H9 (cell line): ENCODE results near the gene LCNL1. TPM values are rescaled to one million over a fixed set of nuclear protein-coding genes. Genes with fewer than 3 reads are reported as not detected.

Experiments
- DNase-seq: peaks from one replicate; pipeline ENCODE4 v3.0.0-alpha.2; 2017
- H2AFZ ChIP-seq: one replicate; pipeline ENCODE4 v1.6.1; 2013; ENCODE audit warnings: mild to moderate bottlenecking, low read length, control low read depth, moderate library complexity
- H2AK5ac ChIP-seq: 2 replicates; pipeline ENCODE4 v1.6.1; 2013; ENCODE audit warnings: low read length, control low read depth, mixed read lengths; ENCODE audit not compliant: insufficient read length
- H2BK120ac ChIP-seq: one replicate; pipeline ENCODE4 v1.6.1; 2013; ENCODE audit warnings: low read depth, mild to moderate bottlenecking, low read length, control low read depth, inconsistent platforms; ENCODE audit not compliant: poor library complexity, severe bottlenecking
- H2BK12ac ChIP-seq: 2 replicates; pipeline ENCODE4 v1.6.1; 2013; ENCODE audit warnings: low read length, control low read depth, mixed read lengths, low read depth; ENCODE audit not compliant: insufficient read length
- H2BK15ac ChIP-seq: 2 replicates; pipeline ENCODE4 v1.6.1; 2013; ENCODE audit warnings: low read depth, low read length, control low read depth
- H2BK20ac ChIP-seq: one replicate; pipeline ENCODE4 v1.6.1; 2013; ENCODE audit warnings: low read depth, mild to moderate bottlenecking, low read length, control low read depth, inconsistent platforms; ENCODE audit not compliant: poor library complexity, severe bottlenecking
- H2BK5ac ChIP-seq: 2 replicates; pipeline ENCODE4 v1.6.1; 2013; ENCODE audit warnings: low read length, control low read depth, mixed read lengths; ENCODE audit not compliant: insufficient read length
- H3K14ac ChIP-seq: 2 replicates; pipeline ENCODE4 v1.6.1; 2013; ENCODE audit warnings: low read length, control low read depth; ENCODE audit not compliant: insufficient read depth
- H3K18ac ChIP-seq: 2 replicates; pipeline ENCODE4 v1.6.1; 2013; ENCODE audit warnings: low read depth, mild to moderate bottlenecking, mixed read lengths, low read length, control low read depth; ENCODE audit not compliant: insufficient read length
- H3K23ac ChIP-seq: 2 replicates; pipeline ENCODE4 v1.6.1; 2013; ENCODE audit warnings: low read length, control low read depth, mixed read lengths, low read depth; ENCODE audit not compliant: insufficient read length
- H3K23me2 ChIP-seq: 2 replicates; pipeline ENCODE4 v1.6.1; 2013; ENCODE audit warnings: low read depth, mild to moderate bottlenecking, mixed read lengths, low read length, control low read depth; ENCODE audit not compliant: insufficient read length, poor library complexity, severe bottlenecking
- H3K27ac ChIP-seq: 2 replicates; pipeline ENCODE4 v1.5.1; 2013; ENCODE audit warnings: low read length, control low read depth, mixed read lengths, low read depth; ENCODE audit not compliant: insufficient read length
- H3K27me3 ChIP-seq: 2 replicates; pipeline ENCODE4 v1.6.1; 2013; ENCODE audit warnings: low read length, control low read depth, inconsistent platforms; ENCODE audit not compliant: insufficient read depth
- H3K4ac ChIP-seq: 2 replicates; pipeline ENCODE4 v1.6.1; 2013; ENCODE audit warnings: low read depth, mild to moderate bottlenecking, control low read depth, inconsistent platforms, low read length, moderate library complexity
- H3K4me1 ChIP-seq: 2 replicates; pipeline ENCODE4 v1.6.1; 2013; ENCODE audit warnings: low read length, control low read depth, inconsistent platforms; ENCODE audit not compliant: insufficient read depth
- H3K4me2 ChIP-seq: 2 replicates; pipeline ENCODE4 v1.6.1; 2013; ENCODE audit warnings: low read length, control low read depth, mixed read lengths; ENCODE audit not compliant: insufficient read length, insufficient read depth
- H3K56ac ChIP-seq: 2 replicates; pipeline ENCODE4 v1.6.1; 2013; ENCODE audit warnings: low read depth, mild to moderate bottlenecking, mixed read lengths, low read length, control low read depth; ENCODE audit not compliant: insufficient read length
- H3K79me1 ChIP-seq: 2 replicates; pipeline ENCODE4 v1.6.1; 2013; ENCODE audit warnings: low read depth, mild to moderate bottlenecking, moderate library complexity, low read length, control low read depth, inconsistent platforms; ENCODE audit not compliant: insufficient read depth, poor library complexity, severe bottlenecking
- H3K79me2 ChIP-seq: 2 replicates; pipeline ENCODE4 v1.6.1; 2013; ENCODE audit warnings: low read length, control low read depth, inconsistent platforms; ENCODE audit not compliant: insufficient read depth
- H3K9ac ChIP-seq: 2 replicates; pipeline ENCODE4 v1.6.1; 2013; ENCODE audit warnings: low read length, control low read depth, mixed read lengths; ENCODE audit not compliant: insufficient read length; ENCODE audit errors: extremely low read depth
- H3K9me3 ChIP-seq: one replicate; pipeline ENCODE4 v1.6.1; 2013; ENCODE audit warnings: low read depth, low read length, inconsistent platforms; ENCODE audit not compliant: control insufficient read depth
- H3T11ph ChIP-seq: one replicate; pipeline ENCODE4 v1.6.1; 2013; ENCODE audit warnings: mild to moderate bottlenecking, low read length, control low read depth, inconsistent platforms
- H4K20me1 ChIP-seq: one replicate; pipeline ENCODE4 v1.6.1; 2013; ENCODE audit not compliant: control insufficient read depth, insufficient read length, insufficient read depth
- H4K5ac ChIP-seq: 2 replicates; pipeline ENCODE4 v1.6.1; 2013; ENCODE audit warnings: low read depth, mild to moderate bottlenecking, mixed read lengths, low read length, control low read depth; ENCODE audit not compliant: insufficient read length
- H4K8ac ChIP-seq: replicated peaks from 2 replicates; pipeline ENCODE4 v1.6.1; 2013; ENCODE audit warnings: low read length, control low read depth, mixed read lengths, low read depth; ENCODE audit not compliant: insufficient read length
- H4K91ac ChIP-seq: 2 replicates; pipeline ENCODE4 v1.6.1; 2013; ENCODE audit warnings: low read depth, mild to moderate bottlenecking, moderate library complexity, mixed read lengths, low read length, control low read depth; ENCODE audit not compliant: insufficient read length
- H3K27ac Mint-ChIP-seq, 3 experiments: 2 replicates in 2 of 3; 3 replicates in 1 of 3; pipeline ENCODE4 v1.8.0; 2020 to 2021; ENCODE audit warnings: mixed read lengths in 3 of 3, mild to moderate bottlenecking in 1 of 3, moderate library complexity in 1 of 3
- H3K27me3 Mint-ChIP-seq: 2 replicates; pipeline ENCODE4 v1.8.0; 2021; ENCODE audit warnings: low read depth, mild to moderate bottlenecking, moderate library complexity, mixed read lengths
- H3K36me3 Mint-ChIP-seq, 3 experiments: 2 replicates in 2 of 3; 3 replicates in 1 of 3; pipeline ENCODE4 v1.8.0; 2020 to 2021; ENCODE audit warnings: low read depth in 3 of 3, mixed read lengths in 3 of 3; ENCODE audit not compliant: insufficient read depth in 1 of 3
- H3K4me1 Mint-ChIP-seq, 2 experiments: 2 replicates each; pipeline ENCODE4 v1.8.0; 2020; ENCODE audit warnings: mixed read lengths in 2 of 2
- H3K4me3 Mint-ChIP-seq, 2 experiments: 2 replicates in 1 of 2; 3 replicates in 1 of 2; pipeline ENCODE4 v1.8.0; 2020 to 2021; ENCODE audit warnings: mild to moderate bottlenecking in 2 of 2, mixed read lengths in 2 of 2, moderate library complexity in 1 of 2
- H3K9me3 Mint-ChIP-seq, 2 experiments: 2 replicates in 1 of 2; 3 replicates in 1 of 2; pipeline ENCODE4 v1.8.0; 2020; ENCODE audit warnings: mild to moderate bottlenecking in 2 of 2, mixed read lengths in 2 of 2, moderate library complexity in 1 of 2
- WGBS: extraction: QIAGEN DNeasy Blood & Tissue Kit; methylation state at CpG from one replicate; pipeline ENCODE4 v1.1.7; 2013; ENCODE audit warnings: missing lambda C conversion rate, low lambda C conversion rate, mixed read lengths; ENCODE audit not compliant: insufficient read length; ENCODE audit errors: extremely low coverage; 5-methylcytosine and 5-hydroxymethylcytosine counted together
- total RNA-seq: library from RNA; stranded (reverse); gene quantifications from 2 replicates; pipeline ENCODE4 v1.2.1, GENCODE V29; 2021
- TF ChIP-seq, protein P1 (sequence below): fragments of 200-600 bp; sonication (generic); conservative IDR thresholded peaks from 3 replicates; pipeline ENCODE4 v1.8.0; 2021; ENCODE audit warnings: antibody characterized with exemption, mild to moderate bottlenecking

The LCNL1 gene
- total RNA-seq, 1 experiment from 2014 or later, result 0.20 TPM

GRCh38 chr9:136952321-136952850, 30.4 kb upstream of the LCNL1 start:
- H3K9me3 ChIP-seq, result no peaks in the 10 kb centered on the region
- no peak overlapping the region for H3K18ac ChIP-seq
- no peak overlapping the region for H4K8ac ChIP-seq
- peaks cover 6% of the 10 kb centered on the region in 2 experiments; a peak in 4 of 5 replicates for H3K9me3 Mint-ChIP-seq
- H3K56ac ChIP-seq, result no peak overlapping the region
- no peaks in the 10 kb centered on the region for H4K20me1 ChIP-seq
- no peak overlapping the region for H3K4ac ChIP-seq
- no peak overlapping the region for H3K14ac ChIP-seq
- no peak overlapping the region for H2BK5ac ChIP-seq
- no peak overlapping the region for H3K4me3 Mint-ChIP-seq
- no peak overlapping the region for H3T11ph ChIP-seq
- H2BK15ac ChIP-seq, result no peak overlapping the region
- no peak overlapping the region for H2BK12ac ChIP-seq
- H2BK20ac ChIP-seq, result no peak overlapping the region
- no peak overlapping the region for H4K91ac ChIP-seq
- H3K4me2 ChIP-seq, result no peak overlapping the region
- no peak overlapping the region for H4K5ac ChIP-seq
- DNase-seq, result no peak
- no peak overlapping the region for H3K27ac Mint-ChIP-seq
- H3K36me3 Mint-ChIP-seq, result no peaks in the 10 kb centered on the region; a peak in 1 of 7 replicates
- no CpG with 5 or more reads among the region's 15 CpGs for WGBS
- peaks cover 6 to 8% of the 10 kb centered on the region in 2 experiments for H3K4me1 Mint-ChIP-seq
- H3K4me1 ChIP-seq, result no peaks in the 10 kb centered on the region
- TF ChIP-seq, protein P1, sequence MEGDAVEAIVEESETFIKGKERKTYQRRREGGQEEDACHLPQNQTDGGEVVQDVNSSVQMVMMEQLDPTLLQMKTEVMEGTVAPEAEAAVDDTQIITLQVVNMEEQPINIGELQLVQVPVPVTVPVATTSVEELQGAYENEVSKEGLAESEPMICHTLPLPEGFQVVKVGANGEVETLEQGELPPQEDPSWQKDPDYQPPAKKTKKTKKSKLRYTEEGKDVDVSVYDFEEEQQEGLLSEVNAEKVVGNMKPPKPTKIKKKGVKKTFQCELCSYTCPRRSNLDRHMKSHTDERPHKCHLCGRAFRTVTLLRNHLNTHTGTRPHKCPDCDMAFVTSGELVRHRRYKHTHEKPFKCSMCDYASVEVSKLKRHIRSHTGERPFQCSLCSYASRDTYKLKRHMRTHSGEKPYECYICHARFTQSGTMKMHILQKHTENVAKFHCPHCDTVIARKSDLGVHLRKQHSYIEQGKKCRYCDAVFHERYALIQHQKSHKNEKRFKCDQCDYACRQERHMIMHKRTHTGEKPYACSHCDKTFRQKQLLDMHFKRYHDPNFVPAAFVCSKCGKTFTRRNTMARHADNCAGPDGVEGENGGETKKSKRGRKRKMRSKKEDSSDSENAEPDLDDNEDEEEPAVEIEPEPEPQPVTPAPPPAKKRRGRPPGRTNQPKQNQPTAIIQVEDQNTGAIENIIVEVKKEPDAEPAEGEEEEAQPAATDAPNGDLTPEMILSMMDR, result no peak
- H3K27me3 Mint-ChIP-seq, result 0 out of 2 replicates have a peak, but pooled peaks cover 3% of the 10 kb centered on the region
- H2AK5ac ChIP-seq, result no peak overlapping the region
- H3K27me3 ChIP-seq, result no peaks in the 10 kb centered on the region
- H3K27ac ChIP-seq, result no peak overlapping the region
- no peaks in the 10 kb centered on the region for H3K79me1 ChIP-seq
- no peaks in the 10 kb centered on the region for H3K79me2 ChIP-seq
- H2BK120ac ChIP-seq, result no peak overlapping the region
- H3K9ac ChIP-seq, result no peak overlapping the region
- H3K23ac ChIP-seq, result no peak overlapping the region
- peaks cover 5% of the 10 kb centered on the region for H3K23me2 ChIP-seq
- no peak overlapping the region for H2AFZ ChIP-seq
